SU-DHL-6 (cell line): ENCODE results near the gene SMLR1.

ENCODE experiments used
- EZH2phosphoT487 ChIP-seq: fragments of 200-600 bp; sonication (generic), shearing (Covaris generic); conservative IDR thresholded peaks from 2 replicates; pipeline ENCODE4 v1.6.1; 2018; ENCODE audit warnings: mild to moderate bottlenecking, antibody characterized with exemption, low read length, moderate library complexity, mixed read lengths
- TF ChIP-seq, protein P1 (sequence below): fragments of 200-600 bp; sonication (generic); IDR thresholded peaks from one replicate; pipeline ENCODE4 v1.5.1; 2017; ENCODE audit warnings: antibody characterized with exemption, mild to moderate bottlenecking, low read length, moderate library complexity; ENCODE audit not compliant: insufficient read depth, poor library complexity, severe bottlenecking

DNA sequence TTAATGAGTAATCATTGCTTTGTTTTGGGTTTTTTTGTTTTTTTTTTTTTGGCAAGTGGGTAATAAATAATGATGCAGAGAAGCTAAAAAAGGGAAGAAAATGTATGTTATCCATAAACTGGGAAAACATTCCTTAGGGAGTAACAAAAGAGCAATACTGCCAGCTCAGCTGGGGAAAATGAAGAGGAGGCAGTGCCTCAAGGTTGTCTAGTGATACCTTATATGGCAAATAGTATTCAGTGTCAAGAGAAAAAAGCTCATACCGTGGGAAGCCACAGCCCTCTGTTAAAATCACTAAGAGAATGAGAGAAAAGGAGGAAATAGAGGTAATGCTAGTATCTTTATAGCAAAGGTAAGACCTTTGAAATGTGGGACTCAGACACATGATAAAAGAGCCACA is 47.1 kb upstream of the SMLR1 start:
- TF ChIP-seq, protein P1, sequence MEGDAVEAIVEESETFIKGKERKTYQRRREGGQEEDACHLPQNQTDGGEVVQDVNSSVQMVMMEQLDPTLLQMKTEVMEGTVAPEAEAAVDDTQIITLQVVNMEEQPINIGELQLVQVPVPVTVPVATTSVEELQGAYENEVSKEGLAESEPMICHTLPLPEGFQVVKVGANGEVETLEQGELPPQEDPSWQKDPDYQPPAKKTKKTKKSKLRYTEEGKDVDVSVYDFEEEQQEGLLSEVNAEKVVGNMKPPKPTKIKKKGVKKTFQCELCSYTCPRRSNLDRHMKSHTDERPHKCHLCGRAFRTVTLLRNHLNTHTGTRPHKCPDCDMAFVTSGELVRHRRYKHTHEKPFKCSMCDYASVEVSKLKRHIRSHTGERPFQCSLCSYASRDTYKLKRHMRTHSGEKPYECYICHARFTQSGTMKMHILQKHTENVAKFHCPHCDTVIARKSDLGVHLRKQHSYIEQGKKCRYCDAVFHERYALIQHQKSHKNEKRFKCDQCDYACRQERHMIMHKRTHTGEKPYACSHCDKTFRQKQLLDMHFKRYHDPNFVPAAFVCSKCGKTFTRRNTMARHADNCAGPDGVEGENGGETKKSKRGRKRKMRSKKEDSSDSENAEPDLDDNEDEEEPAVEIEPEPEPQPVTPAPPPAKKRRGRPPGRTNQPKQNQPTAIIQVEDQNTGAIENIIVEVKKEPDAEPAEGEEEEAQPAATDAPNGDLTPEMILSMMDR, result no peak
- no peak for TF ChIP-seq EZH2phosphoT487
